ENCODE results near the gene DDRGK1.
A peak's percentile ranks its signal among the peaks of the same experiment; 100 is the strongest.
"Not testable (repeated sequence)": the region's sequence is repeated elsewhere in the genome, so short reads cannot be mapped to it uniquely, and the experiment has no call there.

Gene DDRGK1

GRCh38 chr20:3163099-3164042, 41.1 kb downstream of the DDRGK1 start:
- peak; percentile 28 for DNase-seq

GRCh38 chr20:3162080-3162611, 42.3 kb downstream of the DDRGK1 start:
- DNase-seq = peak; percentile 90

- no peak for DNase-seq
Measured at GRCh38 chr20:3161316-3162079, 43.0 kb downstream of the DDRGK1 start.

- no peak for DNase-seq
Measured at GRCh38 chr20:3160418-3160817, 44.1 kb downstream of the DDRGK1 start.

- DNase-seq = no peak
Measured at GRCh38 chr20:3158968-3159431, 45.5 kb downstream of the DDRGK1 start.

- DNase-seq = no peak
Measured at GRCh38 chr20:3157817-3158216, 46.7 kb downstream of the DDRGK1 start.

- no peak for DNase-seq
Measured at GRCh38 chr20:3156811-3157619, 47.5 kb downstream of the DDRGK1 start.

- not testable (repeated sequence) for DNase-seq
Measured at GRCh38 chr20:3152057-3152644, 52.3 kb downstream of the DDRGK1 start.

GRCh38 chr20:3150908-3151307, 53.6 kb downstream of the DDRGK1 start:
- no peak for DNase-seq

GRCh38 chr20:3146732-3147341, 57.6 kb downstream of the DDRGK1 start:
- DNase-seq = no peak

- DNase-seq = no peak
Measured at GRCh38 chr20:3141757-3142156, 62.7 kb downstream of the DDRGK1 start.

Data from NCI-H1092 (cell line).